HEK293T (cell line): ENCODE results near the gene RMDN2.
"Not testable (repeated sequence)": the region's sequence is repeated elsewhere in the genome, so short reads cannot be mapped to it uniquely, and the experiment has no call there.

Experiments
- BHLHE40 ChIP-seq: fragments of 450-650 bp; IDR thresholded peaks from 2 replicates; pipeline ENCODE4 v1.6.1; 2016; ENCODE audit warnings: mild to moderate bottlenecking, moderate library complexity, borderline replicate concordance
- ELF4 ChIP-seq: fragments of 450-650 bp; IDR thresholded peaks from 2 replicates; pipeline ENCODE4 v1.6.1; 2017; ENCODE audit warnings: antibody characterized with exemption
- FOXK2 ChIP-seq: fragments of 450-650 bp; IDR thresholded peaks from 2 replicates; pipeline ENCODE4 v1.6.1; 2016; ENCODE audit warnings: mild to moderate bottlenecking
- LEF1 ChIP-seq: fragments of 450-650 bp; IDR thresholded peaks from 2 replicates; pipeline ENCODE4 v1.6.1; 2017; ENCODE audit warnings: mild to moderate bottlenecking, borderline replicate concordance
- NFRKB ChIP-seq: fragments of 450-650 bp; IDR thresholded peaks from 2 replicates; pipeline ENCODE4 v1.6.1; 2016; ENCODE audit warnings: mild to moderate bottlenecking, moderate library complexity
- SP1 ChIP-seq: fragments of 450-650 bp; IDR thresholded peaks from 2 replicates; pipeline ENCODE4 v1.6.1; 2017
- ZNF384 ChIP-seq: fragments of 450-650 bp; IDR thresholded peaks from 2 replicates; pipeline ENCODE4 v1.6.1; 2016

- not testable (repeated sequence) for TF ChIP-seq ZNF384, ELF4, BHLHE40, FOXK2, SP1, NFRKB, LEF1
These were observed 95.4 kb downstream of the RMDN2 start for GRCh38 chr2:38020359-38021069.
